Measurements from ENCODE around the gene GPR146. TPM values are rescaled to one million over a fixed set of nuclear protein-coding genes. Genes with fewer than 3 reads are reported as not detected.

GPR146 gene
- total and polyA plus RNA-seq, 10 donors = 3.9 to 19.2 (median 10.1) TPM

GRCh38 chr7:996079-996872 lies 48.1 kb upstream of the GPR146 start:
- H3K27ac ChIP-seq = no peak overlapping the region
- H3K36me3 ChIP-seq = peaks cover 0 to 56% (median 25%) of the 10 kb centered on the region in 6 donors
- no peak overlapping the region for H3K4me3 ChIP-seq
- TF ChIP-seq POLR2A (IDR thresholded peaks at IDR 0.05) (no peak), POLR2AphosphoS5 (IDR thresholded peaks at IDR 0.05) (peak in 1 of 3 donors; percentile 56), CTCF (IDR thresholded peaks at IDR 0.05 in 8 of 11, conservative IDR thresholded peaks at IDR 0.05 in 3 of 11) (no peak)
- intact Hi-C loops (cut with DNase I; ENCODE audit: low total_unique reads) = loop anchor here (10.0 kb wide), 1 partner anchor 179 kb away; no protein-coding TSS in a partner anchor
- peaks cover 0 to 29% (median 9%) of the 10 kb centered on the region in 6 donors for H3K4me1 ChIP-seq
- no peak for DNase-seq
- no peaks in the 10 kb centered on the region for H3K9me3 ChIP-seq
- 50 to 83% (median 70%) methylated on average over 7 to 38 of the region's 38 CpGs for WGBS, 5 donors
- H3K27me3 ChIP-seq (replicated peaks in 1 of 7) = peaks cover 0 to 12% (median 0%) of the 10 kb centered on the region in 7 donors

DNA sequence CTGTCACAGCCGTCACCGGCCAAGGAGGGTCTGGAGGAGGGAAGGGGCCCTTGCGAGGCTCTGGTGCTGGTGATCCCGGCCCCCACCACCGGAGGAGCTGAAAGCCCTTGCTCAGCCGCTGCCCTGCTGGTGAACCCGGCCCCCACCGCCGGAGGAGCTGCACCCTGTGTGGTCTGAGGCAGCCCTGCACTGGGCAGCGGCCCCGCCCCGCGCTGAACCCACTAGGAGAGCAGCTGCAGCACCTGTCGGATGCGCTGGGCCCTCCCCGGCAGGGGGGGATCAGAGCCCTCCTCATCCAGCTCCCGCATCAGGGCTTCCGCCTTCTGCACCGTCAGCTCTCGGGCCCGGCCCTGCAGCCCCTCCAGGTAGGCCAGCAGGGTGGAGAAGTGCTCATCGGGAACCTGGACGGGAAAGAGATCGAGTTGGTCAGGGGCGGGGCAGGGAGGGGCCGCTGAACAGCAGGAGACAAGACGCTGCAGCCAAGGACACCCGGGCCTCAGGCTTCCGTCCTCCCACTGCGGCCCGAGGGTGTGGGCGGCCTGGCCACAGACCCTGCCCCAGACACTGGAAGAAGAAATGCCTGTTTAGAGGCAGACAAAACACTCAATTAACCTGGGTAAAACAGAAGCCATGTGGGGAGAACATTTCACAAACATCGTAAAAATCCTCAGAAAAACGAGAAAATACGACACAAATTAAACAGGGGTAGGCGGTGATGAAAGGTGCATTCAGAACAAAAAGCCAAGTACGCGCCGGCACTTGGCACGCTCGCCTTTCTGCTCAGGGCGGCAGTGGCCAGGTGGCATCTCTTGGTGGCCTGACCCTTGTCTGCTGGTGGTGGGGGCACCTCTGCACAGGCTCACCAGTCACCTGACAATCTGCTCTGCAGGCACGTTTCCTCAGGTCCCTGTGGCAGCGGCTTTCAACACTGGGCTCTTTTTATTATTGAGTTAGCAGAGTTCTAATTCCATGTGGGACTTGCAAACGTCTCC lies 46.6 kb upstream of the GPR146 start:
- peaks cover 0 to 56% (median 25%) of the 10 kb centered on the region in 6 donors for H3K36me3 ChIP-seq
- H3K4me1 ChIP-seq = peaks cover 0 to 27% (median 9%) of the 10 kb centered on the region in 6 donors
- H3K4me3 ChIP-seq = no peak overlapping the region
- DNase-seq = no peak
- TF ChIP-seq POLR2AphosphoS5 (IDR thresholded peaks at IDR 0.05) = no peak
- no peak for TF ChIP-seq POLR2A (IDR thresholded peaks at IDR 0.05)
- TF ChIP-seq CTCF (IDR thresholded peaks at IDR 0.05 in 8 of 11, conservative IDR thresholded peaks at IDR 0.05 in 3 of 11) = no peak
- 85 to 90% (median 86%) methylated on average over 33 to 45 of the region's 45 CpGs for WGBS, 5 donors
- peaks cover 0 to under 1% (median 0%) of the 10 kb centered on the region in 7 donors for H3K27me3 ChIP-seq (replicated peaks in 1 of 7)
- intact Hi-C loops (cut with DNase I; ENCODE audit: low total_unique reads) = loop anchor here (10.0 kb wide), 1 partner anchor 177 kb away; no protein-coding TSS in a partner anchor
- H3K9me3 ChIP-seq = no peaks in the 10 kb centered on the region
- H3K27ac ChIP-seq = no peak overlapping the region

- TF ChIP-seq CTCF (IDR thresholded peaks at IDR 0.05 in 8 of 11, conservative IDR thresholded peaks at IDR 0.05 in 3 of 11) (no peak), POLR2AphosphoS5 (IDR thresholded peaks at IDR 0.05) (no peak), POLR2A (IDR thresholded peaks at IDR 0.05) (no peak)
- H3K36me3 ChIP-seq = peaks cover 0 to 59% (median 25%) of the 10 kb centered on the region in 6 donors
- intact Hi-C loops (cut with DNase I; ENCODE audit: low total_unique reads) = loop anchor here (10.0 kb wide), 1 partner anchor 175 kb away; no protein-coding TSS in a partner anchor
- H3K4me1 ChIP-seq = peaks cover 0 to 23% (median 3%) of the 10 kb centered on the region in 6 donors
- H3K27ac ChIP-seq = no peak overlapping the region
- H3K9me3 ChIP-seq = no peaks in the 10 kb centered on the region
- WGBS, 5 donors = 86 to 89% (median 88%) methylated on average over 28 of the region's 28 CpGs
- H3K4me3 ChIP-seq = no peak overlapping the region
- no peak for DNase-seq
- no peaks in the 10 kb centered on the region for H3K27me3 ChIP-seq (replicated peaks in 1 of 7)
Observed at GRCh38 chr7:999149-999879, 45.0 kb upstream of the GPR146 start.
